Measurements from ENCODE around the gene OR1L1. TPM values are rescaled to one million over a fixed set of nuclear protein-coding genes. Genes with fewer than 3 reads are reported as not detected.

The OR1L1 gene
- not detected in 5 replicates for total RNA-seq (2022; extraction: Qiagen RNA extraction; ENCODE audit: low read depth)

GRCh38 chr9:122661416-122661815, at the start of gene OR1L1:
OR1L1 (plus strand) TSS chr9:122661716; CDS start chr9:122661716, 0 bp downstream.

GRCh38 chr9:122614362-122614761, 47.2 kb upstream of the OR1L1 start, which contains the start of gene OR1Q1:
OR1Q1 (plus strand) TSS chr9:122614738; CDS start chr9:122614738, 0 bp downstream.

GRCh38 chr9:122657527-122657926, 4.0 kb upstream of the OR1L1 start, which contains the start of gene OR1B1:
OR1B1 (minus strand) TSS chr9:122657627.

Other genes starting within 250 kb of the OR1L1 start
- not detected in 5 replicates for gene OR1J1, start 183.8 kb upstream of the OR1L1 start, total RNA-seq (2022; extraction: Qiagen RNA extraction; ENCODE audit: low read depth)
- not detected in 5 replicates for gene OR1J2, start 150.9 kb upstream of the OR1L1 start, total RNA-seq (2022; extraction: Qiagen RNA extraction; ENCODE audit: low read depth)
- gene OR1J4, start 142.6 kb upstream of the OR1L1 start, total RNA-seq (2022; extraction: Qiagen RNA extraction; ENCODE audit: low read depth), result not detected in 5 replicates
- not detected in 5 replicates for gene OR1N1, start 134.4 kb upstream of the OR1L1 start, total RNA-seq (2022; extraction: Qiagen RNA extraction; ENCODE audit: low read depth)
- gene OR1N2, start 108.6 kb upstream of the OR1L1 start, total RNA-seq (2022; extraction: Qiagen RNA extraction; ENCODE audit: low read depth), result not detected in 5 replicates
- not detected in 5 replicates for gene OR1L8, start 78.3 kb upstream of the OR1L1 start, total RNA-seq (2022; extraction: Qiagen RNA extraction; ENCODE audit: low read depth)
- gene OR1Q1, start 47.0 kb upstream of the OR1L1 start, total RNA-seq (2022; extraction: Qiagen RNA extraction; ENCODE audit: low read depth), result not detected in 5 replicates
- gene OR1B1, start 4.1 kb upstream of the OR1L1 start, total RNA-seq (2022; extraction: Qiagen RNA extraction; ENCODE audit: low read depth), result not detected in 5 replicates
- gene OR1L3, start 13.4 kb downstream of the OR1L1 start, total RNA-seq (2022; extraction: Qiagen RNA extraction; ENCODE audit: low read depth), result not detected in 5 replicates
- gene OR1L4, start 62.3 kb downstream of the OR1L1 start, total RNA-seq (2022; extraction: Qiagen RNA extraction; ENCODE audit: low read depth), result not detected in 5 replicates
- gene OR1L6, start 80.6 kb downstream of the OR1L1 start, total RNA-seq (2022; extraction: Qiagen RNA extraction; ENCODE audit: low read depth), result not detected in 5 replicates
- gene OR5C1, start 127.2 kb downstream of the OR1L1 start, total RNA-seq (2022; extraction: Qiagen RNA extraction; ENCODE audit: low read depth), result not detected in 5 replicates
- not detected in 5 replicates for gene OR1K1, start 138.4 kb downstream of the OR1L1 start, total RNA-seq (2022; extraction: Qiagen RNA extraction; ENCODE audit: low read depth)
- gene PDCL, start 166.9 kb downstream of the OR1L1 start, total RNA-seq (2022; extraction: Qiagen RNA extraction; ENCODE audit: low read depth), result 14.4 to 18.6 TPM (median 15.4 TPM) in 5 replicates
- 13.4 to 23.9 TPM (median 20.9 TPM) in 5 replicates for gene RC3H2, start 243.6 kb downstream of the OR1L1 start, total RNA-seq (2022; extraction: Qiagen RNA extraction; ENCODE audit: low read depth)